H1 (cell line): Measurements from ENCODE around the gene FOXN3. TPM values are rescaled to one million over a fixed set of nuclear protein-coding genes. Genes with fewer than 3 reads are reported as not detected.

ENCODE experiments used
- CTCF ChIA-PET: fragments of 300-600 bp; sonication (Branson Sonifier 250); formaldehyde crosslinking; loops from one replicate; lab custom pipeline; 2021; ENCODE audit not compliant: partially characterized antibody; lab: Charles Lee
- POLR2A ChIA-PET: fragments of 300-600 bp; sonication (Branson Sonifier 250); formaldehyde crosslinking; loops from one replicate; lab custom pipeline; 2021; ENCODE audit warnings: inconsistent platforms; ENCODE audit not compliant: partially characterized antibody; lab: Charles Lee
- DNase-seq, 2 experiments: peaks; one replicate each; pipeline versions ENCODE4 v3.0.0 to v3.0.0-alpha.2; 2010 to 2022; ENCODE audit warnings: low spot score in 2 of 2, low read depth in 1 of 2, mixed read lengths in 1 of 2
- FAIRE-seq: peaks from 2 replicates; lab custom pipeline; 2011; peaks lifted over from hg19 to GRCh38; lab: Jason Lieb, UNC
- H2AFZ ChIP-seq: 2 replicates; pipeline ENCODE4 v1.8.1; 2012; ENCODE audit warnings: low read length, inconsistent platforms
- H2AK5ac ChIP-seq: 2 replicates; pipeline ENCODE4 v1.6.1; 2013; ENCODE audit warnings: low read depth, low read length
- H2BK120ac ChIP-seq: replicated peaks from 2 replicates; pipeline ENCODE3; 2013; ENCODE audit warnings: low read depth, low read length, inconsistent platforms
- H2BK12ac ChIP-seq: 2 replicates; pipeline ENCODE4 v1.6.1; 2013; ENCODE audit warnings: low read depth, low read length
- H2BK15ac ChIP-seq: 2 replicates; pipeline ENCODE4 v1.6.1; 2013; ENCODE audit warnings: low read length
- H2BK20ac ChIP-seq: 2 replicates; pipeline ENCODE4 v1.6.1; 2013; ENCODE audit warnings: low read length
- H2BK5ac ChIP-seq: 2 replicates; pipeline ENCODE4 v1.6.1; 2013; ENCODE audit warnings: low read depth, low read length
- H3K14ac ChIP-seq: 2 replicates; pipeline ENCODE4 v1.6.1; 2013; ENCODE audit warnings: inconsistent platforms; ENCODE audit not compliant: insufficient read length
- H3K18ac ChIP-seq: 2 replicates; pipeline ENCODE4 v1.6.1; 2013; ENCODE audit warnings: low read length; ENCODE audit errors: extremely low read depth
- H3K23ac ChIP-seq: 2 replicates; pipeline ENCODE4 v1.6.1; 2013; ENCODE audit warnings: inconsistent platforms; ENCODE audit not compliant: insufficient read length
- H3K23me2 ChIP-seq: 2 replicates; pipeline ENCODE4 v1.6.1; 2013; ENCODE audit warnings: low read depth, low read length
- H3K27ac ChIP-seq: 2 replicates; pipeline ENCODE4 v1.6.1; 2011; ENCODE audit warnings: low read depth, low read length, inconsistent platforms
- H3K27me3 ChIP-seq, 4 experiments: replicated peaks in 1 of 4; 1 replicate in 1 of 4; 2 replicates in 3 of 4; pipeline versions ENCODE4 v1.6.1 to v1.8.1; 2011 to 2013; ENCODE audit warnings: low read length in 3 of 4, mild to moderate bottlenecking in 3 of 4, inconsistent platforms in 2 of 4, mixed read lengths in 2 of 4, moderate library complexity in 1 of 4; ENCODE audit not compliant: control insufficient read depth in 3 of 4, insufficient read depth in 3 of 4; ENCODE audit errors: extremely low read depth in 1 of 4
- H3K36me3 ChIP-seq, 4 experiments: 2 replicates each; pipeline versions ENCODE4 v1.6.1 to v1.8.1; 2011 to 2013; ENCODE audit warnings: mild to moderate bottlenecking in 4 of 4, low read length in 3 of 4, moderate library complexity in 2 of 4, control low read depth in 1 of 4, inconsistent platforms in 1 of 4; ENCODE audit not compliant: insufficient read depth in 4 of 4, control insufficient read depth in 2 of 4
- H3K4ac ChIP-seq: replicated peaks from 2 replicates; pipeline ENCODE3; 2013; ENCODE audit warnings: low read length, low read depth, mixed read lengths, inconsistent platforms; ENCODE audit not compliant: insufficient read length
- H3K4me1 ChIP-seq, 4 experiments: replicated peaks in 1 of 4; 1 replicate in 1 of 4; 2 replicates in 3 of 4; pipeline versions ENCODE4 v1.6.1 to v1.8.1; 2011 to 2013; ENCODE audit warnings: low read length in 3 of 4, inconsistent platforms in 2 of 4, mixed read lengths in 1 of 4; ENCODE audit not compliant: insufficient read depth in 4 of 4, control insufficient read depth in 3 of 4
- H3K4me2 ChIP-seq, 2 experiments: 2 replicates each; pipeline versions ENCODE4 v1.6.1 to v1.8.1; 2011 to 2013; ENCODE audit warnings: low read depth in 2 of 2, low read length in 2 of 2, control low read depth in 1 of 2, inconsistent platforms in 1 of 2, mild to moderate bottlenecking in 1 of 2; ENCODE audit not compliant: insufficient read depth in 1 of 2
- H3K4me3 ChIP-seq, 4 experiments: fragments of 200-600, 300-600 bp in 1 of 4; sonication (generic), shearing (Covaris generic), sonication (Bioruptor Twin) in 1 of 4; 2 replicates each; pipeline versions ENCODE4 v1.5.1 to v1.8.1; 2011 to 2016; ENCODE audit warnings: low read length in 4 of 4, low read depth in 3 of 4, control low read depth in 2 of 4, inconsistent platforms in 2 of 4, mild to moderate bottlenecking in 2 of 4, mixed read lengths in 1 of 4, moderate library complexity in 1 of 4; ENCODE audit not compliant: insufficient read depth in 2 of 4; ENCODE audit errors: extremely low read depth in 1 of 4
- H3K56ac ChIP-seq: replicated peaks from 2 replicates; pipeline ENCODE3; 2013; ENCODE audit warnings: low read depth, mild to moderate bottlenecking, mixed read lengths, low read length, inconsistent platforms; ENCODE audit not compliant: insufficient read length
- H3K79me1 ChIP-seq: 2 replicates; pipeline ENCODE4 v1.6.1; 2013; ENCODE audit warnings: low read depth, low read length, control low read depth
- H3K79me2 ChIP-seq, 2 experiments: 2 replicates each; pipeline versions ENCODE4 v1.6.1 to v1.8.1; 2012 to 2013; ENCODE audit warnings: low read length in 2 of 2, mild to moderate bottlenecking in 2 of 2, inconsistent platforms in 1 of 2; ENCODE audit not compliant: insufficient read depth in 2 of 2, control insufficient read depth in 1 of 2
- H3K9ac ChIP-seq, 4 experiments: replicated peaks in 1 of 4; 1 replicate in 1 of 4; 2 replicates in 3 of 4; pipeline versions ENCODE4 v1.6.1 to v1.8.1; 2011 to 2013; ENCODE audit warnings: low read depth in 3 of 4, low read length in 3 of 4, control low read depth in 2 of 4, mild to moderate bottlenecking in 2 of 4, moderate library complexity in 2 of 4, inconsistent platforms in 1 of 4; ENCODE audit errors: extremely low read depth in 1 of 4
- H3K9me3 ChIP-seq, 2 experiments: 2 replicates each; pipeline versions ENCODE4 v1.6.1 to v1.8.1; 2012 to 2013; ENCODE audit warnings: mild to moderate bottlenecking in 2 of 2, moderate library complexity in 2 of 2, control low read depth in 1 of 2, inconsistent platforms in 1 of 2, low read depth in 1 of 2, low read length in 1 of 2, mixed read lengths in 1 of 2; ENCODE audit not compliant: insufficient read depth in 2 of 2
- H4K20me1 ChIP-seq, 2 experiments: replicated peaks in 1 of 2; 2 replicates each; pipeline versions ENCODE3 to v1.8.1; 2011 to 2013; ENCODE audit warnings: inconsistent platforms in 2 of 2, low read length in 2 of 2, mild to moderate bottlenecking in 1 of 2; ENCODE audit not compliant: insufficient read depth in 2 of 2, control insufficient read depth in 1 of 2
- H4K5ac ChIP-seq: 2 replicates; pipeline ENCODE4 v1.6.1; 2013; ENCODE audit warnings: low read length, low read depth, mixed read lengths, inconsistent platforms; ENCODE audit not compliant: insufficient read length
- H4K8ac ChIP-seq: 2 replicates; pipeline ENCODE4 v1.8.0; 2013; ENCODE audit warnings: mild to moderate bottlenecking, moderate library complexity, low read length, inconsistent platforms; ENCODE audit not compliant: insufficient read depth; ENCODE audit errors: extremely low read depth
- H4K91ac ChIP-seq: replicated peaks from 2 replicates; pipeline ENCODE3; 2013; ENCODE audit warnings: low read length, mixed read lengths, inconsistent platforms; ENCODE audit not compliant: insufficient read length
- CHD1 ChIP-seq: IDR thresholded peaks from 2 replicates; pipeline ENCODE4 v1.6.1; 2012; ENCODE audit warnings: low read depth, low read length, improper control_type of control experiment
- E2F6 ChIP-seq: IDR thresholded peaks from 2 replicates; pipeline ENCODE4 v1.6.1; 2012; ENCODE audit warnings: inconsistent platforms
- WGBS, 2 experiments: shearing (Covaris generic) in 1 of 2; methylation state at CpG; one replicate each; pipeline versions ENCODE4 v1.1.6 to v1.1.7; 2013 to 2015; ENCODE audit warnings: low lambda C conversion rate in 2 of 2, mixed read lengths in 2 of 2, inconsistent platforms in 1 of 2, low coverage in 1 of 2, missing lambda C conversion rate in 1 of 2; ENCODE audit not compliant: insufficient replicate concordance in 2 of 2, insufficient coverage in 1 of 2, insufficient read length in 1 of 2; ENCODE audit errors: extremely low coverage in 1 of 2, missing lambda C conversion rate in 1 of 2; 5-methylcytosine and 5-hydroxymethylcytosine counted together
- polyA plus RNA-seq, 7 experiments: library from polyadenylated mRNA; depleted of rRNA in 3 of 7; stranded (reverse) in 5 of 7; unstranded in 2 of 7; fragments of >200 nt in 5 of 7; fragments of 200-250 nt in 2 of 7; gene quantifications; 1 replicate in 5 of 7; 2 replicates in 1 of 7; 4 replicates in 1 of 7; pipeline versions ENCODE4 v1.2.1 to v1.2.3, GENCODE V29; 2011 to 2013; ENCODE audit warnings: missing spikeins in 2 of 7, mixed read lengths in 2 of 7
- total RNA-seq: library from RNA; stranded (reverse); fragmentation: NEBNext Ultra II Directional; extraction: Animal tissue kit (Norgen Biotek cat#: 25700); gene quantifications from 2 replicates; pipeline ENCODE4 v1.2.1, GENCODE V29; 2021

FOXN3 gene
- total and polyA plus RNA-seq, 2 of the 8 experiments (the other 6 are each of a cell fraction or from before 2014, with no cell fraction given), result 52.6 to 178 TPM

DNA sequence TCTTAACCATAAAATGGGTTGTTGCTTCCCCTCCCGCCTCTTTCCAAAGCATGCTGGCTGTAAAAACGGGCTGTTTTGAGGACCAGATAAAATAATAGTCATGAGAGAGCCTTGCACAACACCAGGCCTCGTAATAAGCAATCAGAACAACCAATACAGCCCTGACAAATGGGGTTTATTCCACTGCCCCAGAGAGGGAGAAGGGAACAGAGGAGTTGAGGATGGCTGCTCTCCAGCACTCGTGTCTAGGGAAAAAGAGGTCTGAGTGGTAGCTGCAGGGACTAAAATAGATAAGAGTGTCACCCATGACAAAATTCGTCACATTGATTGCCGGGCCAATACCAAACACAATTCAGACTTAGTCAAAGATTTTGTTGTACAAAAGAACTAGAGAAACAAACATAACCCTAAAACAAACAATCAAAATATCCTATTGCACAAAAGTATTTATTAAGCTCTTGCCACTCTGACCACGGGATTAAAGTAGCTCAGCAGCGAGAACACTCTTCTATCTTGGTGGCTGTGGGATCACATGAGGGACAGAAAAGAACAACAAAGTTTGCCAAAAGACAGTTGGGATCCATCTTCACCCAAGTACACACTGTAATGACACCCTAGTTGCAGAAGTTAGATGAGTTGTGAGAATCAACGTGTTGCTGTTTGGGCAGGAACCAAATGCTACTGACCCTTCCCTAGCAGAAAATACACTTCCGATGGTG is 188.0 kb downstream of the FOXN3 start:
- Histone ChIP-seq H4K8ac (no peak overlapping the region), H3K36me3 (no peaks in the 10 kb centered on the region; a peak in 1 of 8 replicates), H4K91ac (no peak overlapping the region), H3K23me2 (no peaks in the 10 kb centered on the region), H3K4ac (no peak overlapping the region), H3K9ac (no peak overlapping the region), H2AK5ac (no peak overlapping the region), H3K27me3 (no peaks in the 10 kb centered on the region), H2BK20ac (no peak overlapping the region), H2BK12ac (no peak overlapping the region), H3K9me3 (no peaks in the 10 kb centered on the region), H2BK5ac (no peak overlapping the region), H4K20me1 (peaks cover 11 to 13% of the 10 kb centered on the region in 2 experiments), H2BK120ac (no peak overlapping the region), H3K4me3 (no peak overlapping the region), H3K23ac (no peak overlapping the region), H3K56ac (no peak overlapping the region), H3K79me1 (peaks cover 15% of the 10 kb centered on the region; the same call in 1 of the 2 replicates), H2AFZ (no peak overlapping the region), H3K27ac (no peak overlapping the region), H2BK15ac (no peak overlapping the region), H3K14ac (no peak overlapping the region), H3K4me2 (no peak overlapping the region), H3K79me2 (peaks cover 0 to 72% of the 10 kb centered on the region in 2 experiments; a peak in 3 of 4 replicates), H4K5ac (no peak overlapping the region), H3K18ac (no peak overlapping the region), H3K4me1 (peaks cover 0 to 4% (median 3%) of the 10 kb centered on the region in 4 experiments; a peak in 3 of 7 replicates)
- POLR2A ChIA-PET, result interaction anchor here (0.8 to 0.9 kb wide), 2 partner anchors 15 to 20 kb away, joined by 3 read pairs; no protein-coding TSS in a partner anchor
- CTCF ChIA-PET, result interaction anchor here (1.0 to 3.4 kb wide), 5 partner anchors 10 to 75 kb away, joined by 3 to 18 read pairs (median 3); no protein-coding TSS in a partner anchor
- DNase-seq, result no peak
- 76% methylated on average over 10 of the region's 10 CpGs; no CpG with 5 or more reads in 1 of the 2 experiments for WGBS, 2 experiments
- TF ChIP-seq E2F6 (peak; percentile 56; the same call in 1 of the 2 replicates), CHD1 (no peak)
- FAIRE-seq, result peak; percentile 19
